CD4-positive, alpha-beta T cell treated with Interleukin-4 for 1 hour (primary cell): ENCODE measurements around the gene ERAS.
"Not testable (repeated sequence)": the region's sequence is repeated elsewhere in the genome, so short reads cannot be mapped to it uniquely, and the experiment has no call there.

Experiments used
- DNase-seq, 2 donors: peaks; one replicate each; pipeline ENCODE4 v3.0.0-alpha.2; 2020 to 2022

The ERAS gene

GRCh38 chrX:48800574-48801279 lies 25.6 kb upstream of the ERAS start:
- no peak for DNase-seq

DNA sequence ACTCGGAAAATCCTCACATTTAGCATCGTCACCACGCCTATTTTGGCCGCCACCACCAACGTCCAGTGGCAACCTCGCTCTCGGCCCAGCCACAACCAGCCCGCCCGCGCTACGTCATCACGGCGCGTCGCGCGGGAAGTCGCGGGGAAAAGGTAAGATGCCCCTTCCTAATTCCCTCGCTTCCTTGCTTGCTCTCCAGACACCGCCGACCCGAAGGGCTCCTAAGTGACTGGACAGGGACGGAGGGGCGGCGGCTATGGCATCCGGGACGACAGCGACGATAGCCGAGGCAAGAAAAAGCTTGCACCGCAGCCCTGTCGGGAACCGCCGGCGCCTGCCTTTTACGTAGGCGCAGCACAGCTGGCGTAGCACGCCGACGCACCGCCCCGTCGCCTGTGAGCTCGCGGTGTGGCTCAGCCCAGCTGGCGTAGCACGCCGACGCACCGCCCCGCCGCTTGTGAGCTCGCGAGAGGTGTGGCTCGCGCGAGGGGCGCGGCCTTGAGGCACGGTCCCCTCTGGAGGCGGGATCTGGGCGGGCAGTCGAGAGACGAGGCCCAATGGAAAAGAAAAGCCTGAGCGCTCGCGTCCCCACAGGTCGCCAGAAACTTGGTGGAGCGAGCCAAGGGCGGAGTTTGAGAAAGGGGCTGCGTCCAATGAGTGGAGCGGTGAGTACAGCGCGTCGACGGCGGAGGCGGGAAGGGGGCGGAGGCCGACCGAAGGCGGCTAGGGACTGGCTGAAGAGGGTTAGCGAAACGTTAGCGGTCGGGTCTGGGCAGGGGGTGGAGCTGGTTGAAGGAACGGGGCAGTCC lies 24.8 kb upstream of the ERAS start, which contains the start of gene HDAC6:
Gene HDAC6, plus strand, starts transcription at position 788 of the 809 bp plus-strand sequence. CDS start 626 bp downstream, outside the sequence.
- DNase-seq, result peak; percentile 98 to 99

GRCh38 chrX:48802089-48802904 lies 24.0 kb upstream of the ERAS start:
- peak; percentile 72 to 79 for DNase-seq

DNA sequence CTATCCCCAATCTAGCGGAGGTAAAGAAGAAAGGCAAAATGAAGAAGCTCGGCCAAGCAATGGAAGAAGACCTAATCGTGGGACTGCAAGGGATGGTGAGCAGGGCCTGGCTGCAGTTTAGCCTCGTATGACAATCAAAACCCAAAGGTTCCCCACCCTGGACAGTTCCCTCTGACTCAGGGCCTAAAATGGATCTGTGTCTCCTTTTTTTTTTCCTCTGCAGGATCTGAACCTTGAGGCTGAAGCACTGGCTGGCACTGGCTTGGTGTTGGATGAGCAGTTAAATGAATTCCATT lies 23.5 kb upstream of the ERAS start:
- no peak for DNase-seq

DNA sequence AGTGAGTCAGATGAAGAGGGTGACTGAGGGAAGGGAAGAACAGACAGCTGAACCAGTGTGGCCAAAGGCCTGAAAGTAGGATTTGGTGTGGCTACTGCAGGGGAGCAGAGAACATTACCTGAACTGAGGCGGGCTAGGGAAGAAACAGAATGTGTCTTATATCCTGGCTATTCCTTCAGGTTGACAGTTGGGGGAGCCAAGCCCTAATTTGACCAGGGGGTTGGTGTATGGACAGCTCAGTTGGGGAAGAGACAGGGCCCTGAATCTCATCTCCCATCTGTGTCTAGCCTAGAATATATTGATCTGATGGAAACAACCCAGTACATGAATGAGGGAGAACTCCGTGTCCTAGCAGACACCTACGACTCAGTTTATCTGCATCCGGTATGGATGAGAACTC lies 20.2 kb upstream of the ERAS start:
- DNase-seq, result no peak

- no peak for DNase-seq
These were observed 12.7 kb upstream of the ERAS start for GRCh38 chrX:48813644-48814043.

- no peak for DNase-seq
These were observed 11.6 kb upstream of the ERAS start for GRCh38 chrX:48814722-48815121.

DNA sequence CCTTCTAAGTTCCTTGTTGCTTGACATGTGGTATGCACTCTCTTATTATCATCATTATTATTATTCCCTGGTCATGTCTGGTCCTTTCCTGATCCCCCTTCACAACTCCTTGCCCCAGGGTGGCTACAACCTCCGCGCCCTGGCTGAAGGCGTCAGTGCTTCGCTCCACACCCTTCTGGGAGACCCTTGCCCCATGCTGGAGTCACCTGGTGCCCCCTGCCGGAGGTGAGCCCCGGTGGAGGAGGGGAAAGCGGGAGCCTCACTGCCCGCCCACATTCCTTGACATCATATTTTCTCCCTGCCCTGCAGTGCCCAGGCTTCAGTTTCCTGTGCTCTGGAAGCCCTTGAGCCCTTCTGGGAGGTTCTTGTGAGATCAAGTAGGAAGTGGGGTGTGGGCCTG lies 11.0 kb upstream of the ERAS start:
- DNase-seq, result no peak

- no peak for DNase-seq
These were observed 10.1 kb upstream of the ERAS start for GRCh38 chrX:48816014-48816810.

DNA sequence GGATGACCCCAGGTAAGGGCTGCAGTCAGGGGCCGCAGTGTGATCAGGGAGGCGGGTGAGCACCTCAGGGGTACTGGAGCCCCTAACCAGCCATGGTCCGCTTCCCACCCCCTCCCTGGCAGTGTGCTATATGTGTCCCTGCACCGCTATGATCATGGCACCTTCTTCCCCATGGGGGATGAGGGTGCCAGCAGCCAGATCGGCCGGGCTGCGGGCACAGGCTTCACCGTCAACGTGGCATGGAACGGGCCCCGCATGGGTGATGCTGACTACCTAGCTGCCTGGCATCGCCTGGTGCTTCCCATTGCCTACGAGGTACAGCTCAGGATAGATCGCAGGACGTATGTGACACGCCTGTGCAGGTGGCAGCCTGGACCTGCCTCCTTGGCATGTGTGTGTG lies 8.2 kb upstream of the ERAS start:
- no peak for DNase-seq

DNA sequence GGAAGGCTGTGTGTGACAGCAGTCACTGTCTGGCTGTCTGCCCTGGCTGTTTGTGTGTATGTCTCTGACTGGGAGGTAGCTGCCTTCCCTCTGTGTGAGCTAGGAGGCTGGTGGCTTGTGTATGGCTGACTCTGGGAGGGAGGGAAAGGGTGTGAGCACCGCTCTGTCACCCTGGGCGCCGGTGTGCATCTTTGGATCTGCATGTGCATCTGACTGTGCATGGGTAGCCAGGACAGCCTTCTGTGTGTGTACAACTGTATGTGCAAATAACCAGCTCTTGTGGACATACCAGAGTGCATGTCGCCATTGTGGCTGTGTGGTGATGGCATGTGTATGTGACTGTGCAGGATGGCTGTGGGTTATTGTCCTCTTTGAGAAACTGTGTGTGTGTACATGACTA lies 7.4 kb upstream of the ERAS start:
- no peak for DNase-seq

DNA sequence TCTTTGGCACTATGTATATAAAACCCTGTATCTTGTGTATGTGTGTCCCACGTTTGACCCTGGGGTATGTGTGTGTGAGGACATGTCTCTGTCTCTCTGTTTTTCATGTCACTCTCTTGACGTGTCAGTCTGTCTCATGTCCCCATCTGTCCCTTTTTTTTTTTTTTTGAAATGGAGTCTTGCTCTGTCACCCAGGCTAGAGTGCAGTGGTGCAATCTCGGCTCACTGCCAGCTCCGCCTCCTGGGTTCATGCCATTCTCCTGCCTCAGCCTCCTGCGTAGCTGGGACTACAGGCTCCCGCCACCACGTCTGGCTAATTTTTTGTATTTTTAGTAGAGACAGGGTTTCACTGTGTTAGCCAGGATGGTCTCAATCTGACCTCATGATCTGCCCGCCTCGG lies 6.9 kb upstream of the ERAS start:
- not testable (repeated sequence) for DNase-seq

DNA sequence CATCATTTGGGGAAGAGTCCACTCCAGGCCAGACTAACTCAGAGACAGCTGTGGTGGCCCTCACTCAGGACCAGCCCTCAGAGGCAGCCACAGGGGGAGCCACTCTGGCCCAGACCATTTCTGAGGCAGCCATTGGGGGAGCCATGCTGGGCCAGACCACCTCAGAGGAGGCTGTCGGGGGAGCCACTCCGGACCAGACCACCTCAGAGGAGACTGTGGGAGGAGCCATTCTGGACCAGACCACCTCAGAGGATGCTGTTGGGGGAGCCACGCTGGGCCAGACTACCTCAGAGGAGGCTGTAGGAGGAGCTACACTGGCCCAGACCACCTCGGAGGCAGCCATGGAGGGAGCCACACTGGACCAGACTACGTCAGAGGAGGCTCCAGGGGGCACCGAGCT lies 3.3 kb upstream of the ERAS start:
- no peak for DNase-seq

- no peak for DNase-seq
These were observed 2.2 kb upstream of the ERAS start for GRCh38 chrX:48824066-48824465.

- DNase-seq, result no peak
These were observed 752 bp downstream of the ERAS start for GRCh38 chrX:48826876-48827653.

- DNase-seq, result no peak
These were observed 1.3 kb downstream of the ERAS start for GRCh38 chrX:48827654-48827968.

DNA sequence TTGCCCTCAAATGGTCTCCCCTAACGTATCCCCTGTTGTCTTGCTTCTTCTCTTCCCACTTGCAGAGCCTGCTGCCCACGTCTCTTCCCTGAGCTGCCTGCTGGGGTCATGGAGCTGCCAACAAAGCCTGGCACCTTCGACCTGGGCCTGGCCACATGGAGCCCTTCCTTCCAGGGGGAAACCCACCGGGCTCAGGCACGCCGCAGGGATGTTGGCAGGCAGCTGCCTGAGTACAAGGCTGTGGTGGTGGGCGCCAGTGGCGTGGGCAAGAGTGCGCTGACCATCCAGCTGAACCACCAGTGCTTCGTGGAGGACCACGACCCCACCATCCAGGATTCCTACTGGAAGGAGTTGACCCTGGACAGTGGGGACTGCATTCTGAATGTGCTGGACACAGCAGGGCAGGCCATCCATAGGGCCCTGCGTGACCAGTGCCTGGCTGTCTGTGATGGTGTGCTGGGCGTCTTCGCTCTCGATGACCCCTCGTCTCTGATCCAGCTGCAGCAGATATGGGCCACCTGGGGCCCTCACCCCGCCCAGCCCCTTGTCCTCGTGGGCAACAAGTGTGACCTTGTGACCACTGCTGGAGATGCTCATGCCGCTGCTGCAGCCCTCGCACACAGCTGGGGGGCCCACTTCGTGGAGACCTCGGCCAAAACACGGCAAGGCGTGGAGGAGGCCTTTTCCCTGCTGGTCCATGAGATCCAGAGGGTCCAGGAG lies 2.9 kb downstream of the ERAS start:
- DNase-seq, result no peak

DNA sequence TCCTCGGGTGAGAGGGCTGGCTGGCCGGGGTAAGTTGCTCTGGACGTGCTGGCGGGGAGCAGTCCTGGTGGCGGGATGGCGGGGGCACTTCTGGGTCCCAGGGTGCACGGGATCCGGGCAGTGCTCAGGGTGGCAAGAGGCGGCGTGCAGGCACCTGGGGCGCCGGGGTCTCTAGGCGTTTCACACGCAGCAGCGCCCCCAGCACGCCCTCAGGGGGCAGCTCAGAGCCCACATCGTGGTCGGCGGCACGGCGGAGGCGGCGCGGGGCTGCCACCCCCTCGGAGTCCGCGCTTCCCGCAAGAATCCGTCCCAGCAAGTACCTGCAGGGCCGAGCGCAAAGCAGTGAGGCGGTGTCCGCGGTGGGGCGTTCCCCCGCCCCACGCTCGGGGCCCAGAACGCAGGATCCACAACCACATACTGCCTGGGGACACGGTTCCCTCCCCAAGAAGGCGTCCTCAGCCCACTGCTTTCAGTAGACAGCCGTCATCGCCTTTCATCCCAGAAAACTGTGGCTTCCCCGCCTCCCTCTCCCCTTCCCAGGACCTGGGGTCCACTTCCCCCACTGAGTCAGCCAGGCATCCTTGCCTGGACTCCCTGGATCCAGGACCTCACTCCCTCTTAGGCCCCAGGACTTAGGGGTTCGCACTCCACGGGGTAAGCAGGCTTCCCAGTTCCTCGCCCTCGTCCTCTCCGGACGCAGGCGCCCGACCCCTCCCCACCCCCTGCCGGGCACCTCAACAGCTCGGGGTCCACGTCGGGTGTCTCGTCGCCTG lies 5.0 kb downstream of the ERAS start:
- DNase-seq, result no peak

DNA sequence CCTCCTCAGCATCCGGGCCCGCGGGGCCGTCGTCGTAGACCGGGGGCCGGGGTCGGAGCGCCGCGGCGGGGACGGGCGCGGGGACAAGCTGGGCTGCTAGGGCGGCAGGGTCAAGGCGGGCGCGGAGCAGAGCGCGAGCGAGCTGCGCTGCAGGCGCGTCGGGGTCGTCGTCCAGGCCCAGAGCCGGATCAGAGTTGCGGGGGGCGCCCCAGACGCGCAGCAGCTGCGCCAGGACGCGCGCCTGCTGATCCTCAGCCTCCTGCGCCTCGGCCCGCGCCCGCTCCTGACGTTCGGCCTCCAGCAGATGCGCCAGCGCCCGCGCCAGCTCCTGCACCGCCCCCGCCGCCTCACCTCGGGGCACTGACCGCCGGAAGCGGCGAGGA lies 5.6 kb downstream of the ERAS start:
- no peak for DNase-seq

DNA sequence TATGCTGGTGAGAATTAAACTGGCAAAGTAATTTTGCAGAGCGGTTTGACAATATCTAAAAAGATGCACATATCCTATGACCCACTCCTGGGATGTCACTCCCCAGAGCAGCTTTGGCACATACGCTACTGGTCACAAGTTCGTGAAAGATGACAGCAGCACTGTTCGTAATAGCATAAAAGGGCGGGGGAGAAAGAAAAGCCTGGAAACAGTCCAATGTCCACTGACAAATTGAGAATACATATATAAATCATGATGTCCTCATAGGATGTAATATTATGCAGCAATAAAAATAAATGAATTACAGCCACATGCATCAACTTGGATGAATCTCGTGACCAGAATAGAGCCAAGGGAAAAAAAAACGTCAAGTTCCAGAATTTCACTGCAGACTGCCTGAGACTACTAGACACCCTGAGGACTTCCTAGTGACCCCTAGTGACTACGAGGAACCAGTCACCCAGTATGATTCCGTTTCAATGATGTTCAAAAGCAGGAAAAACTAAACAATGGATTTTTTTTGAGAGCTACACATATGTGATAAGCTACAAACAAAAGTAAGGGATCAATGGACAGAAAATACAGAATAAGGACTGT lies 7.3 kb downstream of the ERAS start:
- DNase-seq, result no peak

GRCh38 chrX:48834383-48834709 lies 8.0 kb downstream of the ERAS start:
- DNase-seq, result no peak
